ENCODE results near the gene NETO2.
"Not testable (repeated sequence)": the region's sequence is repeated elsewhere in the genome, so short reads cannot be mapped to it uniquely, and the experiment has no call there.

NETO2 gene

DNA sequence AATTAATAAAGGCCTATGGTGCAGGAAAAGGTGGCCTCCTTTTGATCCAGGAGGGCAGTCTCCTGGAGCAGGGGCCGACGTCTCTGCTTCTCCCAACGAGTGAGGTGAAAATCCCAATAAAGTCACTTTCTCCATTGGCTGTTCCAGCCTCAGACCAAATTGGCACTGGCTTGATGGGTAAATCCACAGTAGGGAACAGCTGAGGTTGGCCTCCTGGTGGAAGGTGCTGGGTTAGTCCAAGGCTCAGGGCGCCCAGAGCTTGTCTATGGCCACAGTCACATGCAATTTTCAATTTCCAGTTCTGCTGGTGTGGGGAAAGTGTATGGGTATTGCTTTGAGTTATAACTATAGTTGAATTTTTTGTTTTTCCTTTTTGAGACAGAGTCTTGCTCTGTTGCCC, 79.0 kb downstream of the NETO2 start:
- DNase-seq (ENCODE audit: low spot score) = no peak

GRCh38 chr16:47063011-47063724, 80.6 kb downstream of the NETO2 start:
- DNase-seq (ENCODE audit: low spot score) = no peak

- no peak for DNase-seq (ENCODE audit: low spot score)
Measured at GRCh38 chr16:47061204-47061603, 82.5 kb downstream of the NETO2 start.

- DNase-seq (ENCODE audit: low spot score) = no peak
Measured at GRCh38 chr16:47060596-47060995, 83.1 kb downstream of the NETO2 start.

DNA sequence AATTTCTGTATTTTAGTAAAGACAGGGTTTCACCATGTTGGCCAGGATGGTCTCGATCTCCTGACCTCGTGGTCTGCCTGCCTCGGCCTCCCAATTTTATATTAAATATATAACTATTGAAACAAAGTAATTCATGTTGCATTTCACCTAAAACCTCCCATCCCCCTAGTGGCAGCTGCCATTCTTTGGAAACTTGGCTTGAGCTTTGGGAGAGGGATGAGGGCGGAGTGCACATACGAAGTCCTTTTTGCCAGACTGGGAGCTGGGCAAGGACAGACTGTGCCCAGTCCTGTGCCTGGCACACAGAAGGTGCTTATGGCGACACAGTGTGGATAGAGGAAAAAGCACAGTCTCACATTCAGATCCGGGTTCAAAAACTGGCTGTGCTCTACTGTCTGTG, 83.8 kb downstream of the NETO2 start:
- DNase-seq (ENCODE audit: low spot score) = no peak

DNA sequence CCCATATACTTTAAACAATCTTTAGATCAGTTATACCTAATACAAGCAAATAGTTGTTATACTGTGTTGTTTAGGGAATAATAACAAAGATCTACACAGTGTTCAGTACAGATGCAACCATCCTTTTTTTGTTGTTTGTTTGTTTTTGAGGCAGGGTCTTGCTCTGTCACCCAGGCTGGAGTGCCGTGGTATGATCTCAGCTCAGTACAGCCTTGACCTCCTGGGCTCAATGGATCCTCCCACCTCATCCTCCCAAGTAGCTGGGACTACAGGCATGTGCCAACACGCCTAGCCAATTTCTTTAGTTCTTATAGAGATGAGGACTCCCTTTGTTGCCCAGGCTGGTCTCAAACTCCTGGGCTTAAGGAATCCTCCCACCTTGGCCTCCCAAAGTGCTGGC, 84.6 kb downstream of the NETO2 start:
- DNase-seq (ENCODE audit: low spot score) = not testable (repeated sequence)

DNA sequence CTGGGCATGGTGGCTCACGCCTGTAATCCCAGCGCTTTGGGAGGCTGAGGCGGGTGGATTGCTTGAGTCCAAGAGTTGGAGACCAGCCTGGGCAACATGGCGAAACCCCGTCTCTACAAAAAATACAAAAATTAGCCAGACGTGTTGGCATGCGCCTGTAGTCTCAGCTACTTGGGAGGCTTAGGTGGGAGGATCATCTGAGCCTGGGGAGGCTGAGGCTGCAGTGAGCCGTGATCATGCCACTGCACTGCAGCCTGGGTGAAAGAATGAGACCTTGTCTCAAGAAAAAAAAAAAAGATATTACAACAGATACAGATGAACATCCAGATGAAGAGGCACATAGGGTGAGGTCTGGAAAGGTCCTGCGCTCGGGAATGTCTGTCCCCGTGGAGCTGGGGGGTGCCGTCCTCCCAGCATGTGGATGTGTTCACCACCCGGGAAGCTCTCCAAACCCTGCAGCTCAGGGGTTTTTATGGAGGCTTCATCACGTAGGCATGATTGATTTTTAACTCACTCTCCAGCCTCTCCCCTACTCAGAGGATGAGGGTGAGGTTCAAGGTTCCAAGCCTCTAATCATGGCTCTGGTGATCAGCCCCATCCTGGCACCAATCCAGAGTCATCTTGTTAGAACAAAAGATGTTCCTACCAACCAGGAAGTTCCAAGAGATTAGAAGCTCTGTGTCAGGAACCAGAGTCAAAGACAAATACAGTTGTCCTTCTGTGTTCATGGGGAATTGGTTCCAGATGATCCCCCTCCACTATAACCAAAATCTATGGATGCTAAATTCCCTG, 85.3 kb downstream of the NETO2 start:
- no peak for DNase-seq (ENCODE audit: low spot score)

DNA sequence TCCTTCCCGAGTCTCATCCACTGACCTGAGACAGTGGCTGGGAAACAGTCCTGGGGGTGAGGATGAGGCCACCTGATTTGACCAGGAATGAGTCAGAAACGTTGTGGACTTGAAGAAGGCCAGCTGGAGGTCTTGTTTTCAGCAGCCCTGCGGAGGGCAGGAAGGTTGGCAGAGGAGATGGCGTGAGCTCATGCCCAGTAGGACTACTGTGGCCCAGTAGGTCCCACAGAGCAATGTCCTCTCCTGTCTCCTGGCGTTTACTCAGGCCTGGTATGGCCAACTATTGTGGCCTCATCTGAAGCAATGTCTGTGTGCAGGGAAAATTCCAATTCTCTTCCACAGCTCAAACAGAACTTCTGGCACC, 86.1 kb downstream of the NETO2 start:
- DNase-seq (ENCODE audit: low spot score) = no peak

GRCh38 chr16:47056688-47057629, 86.8 kb downstream of the NETO2 start:
- no peak for DNase-seq (ENCODE audit: low spot score)

- DNase-seq (ENCODE audit: low spot score) = not testable (repeated sequence)
Measured at GRCh38 chr16:47056061-47056460, 87.7 kb downstream of the NETO2 start.

GRCh38 chr16:47055136-47055885, 88.4 kb downstream of the NETO2 start:
- DNase-seq (ENCODE audit: low spot score) = no peak

DNA sequence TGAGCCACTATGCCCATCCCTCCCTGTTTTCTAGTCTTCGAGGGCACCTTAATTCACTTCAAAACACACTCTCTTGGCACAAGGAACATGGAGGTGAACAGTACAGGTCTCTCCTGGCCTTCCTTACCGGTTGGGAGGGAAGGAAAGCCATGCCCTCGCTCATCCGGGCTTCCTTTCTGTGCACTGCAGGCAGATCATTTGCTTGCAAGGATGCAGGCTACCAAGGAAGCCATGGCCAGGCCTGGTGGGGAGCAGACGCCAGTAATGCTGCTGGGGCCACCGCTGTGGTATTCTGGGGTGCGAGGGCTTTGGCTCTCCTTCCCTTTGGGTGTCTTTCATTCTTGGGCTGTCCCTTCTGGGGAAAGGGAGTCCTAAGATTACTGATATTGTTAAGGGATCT, 89.4 kb downstream of the NETO2 start:
- no peak for DNase-seq (ENCODE audit: low spot score)

- no peak for DNase-seq (ENCODE audit: low spot score)
Measured at GRCh38 chr16:47053895-47054294, 89.8 kb downstream of the NETO2 start.

DNA sequence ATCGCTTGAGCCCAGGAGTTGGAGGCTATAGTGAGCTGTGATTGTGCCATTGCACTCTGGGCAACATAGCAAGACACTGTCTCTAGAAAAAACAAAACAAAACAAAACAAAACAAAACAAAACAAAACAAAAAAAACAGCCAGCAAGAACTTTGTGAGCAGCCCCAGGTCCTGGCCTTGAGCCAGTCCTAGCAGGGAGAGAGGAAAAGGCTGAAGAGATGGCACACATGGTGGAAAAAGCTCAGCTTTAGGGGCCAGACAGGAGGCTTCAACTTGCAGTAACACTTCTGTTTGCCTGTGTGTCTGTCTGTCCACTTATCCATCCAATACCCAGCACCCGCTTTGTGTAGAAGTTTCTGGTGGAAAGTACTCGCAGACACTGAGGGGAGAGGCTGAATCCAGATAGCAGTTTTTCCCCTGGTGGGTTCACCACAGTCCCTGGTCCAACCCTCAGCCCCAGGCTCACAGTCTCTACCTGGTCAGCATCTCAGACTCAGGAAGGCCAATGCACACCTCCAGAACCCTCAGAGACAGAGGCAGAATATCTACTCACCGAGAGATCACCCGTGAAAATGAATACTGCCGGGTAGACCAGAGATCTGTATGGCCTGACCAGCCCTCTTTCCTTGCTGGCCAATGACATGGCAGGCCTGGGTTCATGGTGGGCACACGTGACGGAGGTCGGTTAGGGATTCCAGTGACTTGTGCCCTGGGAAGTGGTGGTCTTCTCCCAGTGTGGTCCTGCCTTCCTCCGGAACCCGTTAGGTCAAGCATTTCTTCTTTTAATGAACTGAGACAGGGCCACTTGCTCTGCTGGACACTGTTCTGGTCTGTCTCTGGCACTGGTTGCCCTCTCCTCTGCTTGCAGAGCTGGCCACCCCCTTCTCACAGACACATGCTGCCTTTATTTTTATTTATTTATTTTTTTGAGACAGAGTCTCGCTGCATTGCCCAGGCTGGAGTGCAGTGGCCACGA, 90.8 kb downstream of the NETO2 start:
- DNase-seq (ENCODE audit: low spot score) = no peak

DNA sequence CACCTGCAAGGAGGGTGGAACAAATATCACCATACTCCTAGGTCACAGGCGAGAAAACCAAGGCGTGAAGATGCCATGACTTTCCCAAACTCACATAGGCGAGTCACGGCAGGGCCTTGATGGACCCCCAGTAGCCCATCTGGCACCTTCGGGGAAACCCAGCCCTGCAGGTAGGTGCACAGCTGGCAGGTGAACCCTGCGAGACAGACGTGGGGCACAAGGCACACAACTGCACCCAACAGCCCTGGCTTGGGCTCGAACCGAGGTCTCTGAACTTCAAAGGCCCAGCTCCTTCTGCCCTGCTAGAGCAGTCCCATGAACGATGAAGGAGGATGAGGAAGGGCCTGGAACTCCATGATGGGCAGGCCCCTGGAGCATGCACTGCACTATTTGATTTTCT, 92.7 kb downstream of the NETO2 start:
- no peak for DNase-seq (ENCODE audit: low spot score)

DNA sequence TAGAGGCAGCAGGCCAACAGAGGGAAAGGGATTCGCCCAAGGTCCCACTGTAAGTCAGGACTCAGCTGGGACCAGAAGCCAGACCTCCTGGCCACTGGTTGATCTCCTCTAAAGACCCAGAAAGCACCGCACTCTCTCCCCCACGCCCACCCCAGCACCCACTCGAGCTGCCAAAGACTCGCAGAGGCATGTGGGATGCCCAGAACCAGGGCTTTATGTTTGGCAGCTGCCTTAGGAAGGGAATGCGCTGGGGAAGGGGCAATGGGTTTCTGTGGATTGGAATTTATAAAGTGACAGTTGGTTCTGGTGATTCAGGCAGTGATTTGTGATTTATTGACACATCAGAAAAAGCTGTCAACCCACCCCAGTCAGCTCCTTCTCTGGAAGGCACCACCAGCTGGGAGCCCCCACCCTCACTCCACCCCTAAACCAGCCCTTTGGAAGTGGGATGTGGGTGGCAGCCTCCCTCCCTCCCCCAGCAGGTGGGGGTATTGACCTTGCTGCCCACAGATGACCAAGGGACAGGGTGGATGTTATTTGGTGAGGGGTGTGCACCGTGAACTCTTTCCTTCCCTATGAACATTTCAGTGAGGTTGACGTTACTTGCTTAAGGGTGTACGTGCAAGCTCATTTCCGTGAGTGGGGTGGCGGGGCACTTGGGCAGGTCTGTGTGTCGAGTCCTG, 93.7 kb downstream of the NETO2 start:
- DNase-seq (ENCODE audit: low spot score) = no peak

DNA sequence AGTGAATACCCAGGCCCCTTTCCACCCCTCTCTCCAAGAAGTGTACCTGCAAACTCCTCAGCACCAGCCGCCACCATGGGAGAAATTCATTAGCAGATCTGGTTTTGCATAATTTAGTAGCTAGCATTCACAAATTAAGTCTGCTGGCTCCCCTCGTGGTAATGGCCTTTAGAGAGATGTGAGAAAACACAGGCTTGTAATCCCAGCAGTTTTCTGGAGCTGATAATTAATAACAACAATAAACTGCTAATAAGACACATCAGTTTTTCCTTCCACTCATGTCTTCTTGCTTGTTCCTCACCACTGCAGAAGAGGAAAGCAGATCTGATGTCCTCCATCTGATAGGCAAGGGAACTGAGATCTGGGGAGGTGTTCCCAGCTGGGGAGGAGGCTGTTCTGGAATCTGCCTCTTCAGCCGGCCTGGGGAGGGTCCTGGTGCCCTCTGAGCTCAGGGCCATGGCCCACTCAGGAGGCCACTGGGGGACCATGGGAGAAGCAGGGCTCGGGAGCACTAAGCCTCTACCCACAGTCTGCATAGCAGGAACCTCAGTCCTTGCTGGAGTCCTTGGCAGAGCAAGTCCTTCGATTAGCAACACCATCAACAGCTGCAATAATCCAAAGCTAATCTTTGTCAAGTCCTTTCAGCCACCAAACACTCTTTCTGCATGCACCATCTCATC, 96.1 kb downstream of the NETO2 start:
- DNase-seq (ENCODE audit: low spot score) = no peak

- no peak for DNase-seq (ENCODE audit: low spot score)
Measured at GRCh38 chr16:47046726-47047523, 96.8 kb downstream of the NETO2 start.

DNA sequence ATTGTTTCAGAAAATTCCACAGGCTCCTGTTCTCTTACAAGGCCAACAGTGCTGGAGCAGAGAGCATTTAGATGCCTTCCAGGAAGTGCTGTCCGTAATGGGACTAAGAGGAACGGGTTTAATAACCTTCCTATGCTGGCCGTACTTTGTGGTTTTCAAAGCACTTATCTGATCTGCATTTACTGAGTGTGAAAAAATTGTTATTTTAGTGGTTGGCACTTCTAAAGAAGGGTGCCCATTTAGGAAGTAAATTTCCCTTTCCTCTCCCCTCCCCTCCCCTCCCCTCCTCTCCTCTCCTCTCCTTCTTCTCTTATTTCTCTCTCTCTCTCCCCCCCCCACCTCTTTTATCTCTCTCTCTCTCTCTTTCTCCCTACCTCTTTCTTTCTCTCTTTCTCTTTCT, 98.3 kb downstream of the NETO2 start:
- DNase-seq (ENCODE audit: low spot score) = no peak

All from cerebellar cortex (tissue), 1 donor.